CD4-positive, alpha-beta memory T cell (primary cell): ENCODE data around the gene PLA2G4B. TPM values are rescaled to one million over a fixed set of nuclear protein-coding genes. Genes with fewer than 3 reads are reported as not detected.

Experiments used
- CTCF ChIA-PET: fragments of 350-600 bp; sonication (Branson Sonifier 250); formaldehyde crosslinking; loops from one replicate; lab custom pipeline; 2021; ENCODE audit warnings: inconsistent platforms; ENCODE audit not compliant: partially characterized antibody; lab: Charles Lee
- POLR2A ChIA-PET: fragments of 350-600 bp; sonication (Branson Sonifier 250); formaldehyde crosslinking; loops from one replicate; lab custom pipeline; 2021; ENCODE audit not compliant: partially characterized antibody; lab: Charles Lee
- DNase-seq, 5 donors: peaks; one replicate each; pipeline versions ENCODE4 v3.0.0 to v3.0.0-alpha.2; 2020 to 2022; ENCODE audit warnings: mixed read lengths in 1 of 5
- H3K27ac ChIP-seq: one replicate; pipeline ENCODE4 v1.7.0; 2013; ENCODE audit warnings: low read depth, low read length
- H3K27me3 ChIP-seq: 2 replicates; pipeline ENCODE4 v1.7.0; 2013; ENCODE audit warnings: mild to moderate bottlenecking, low read length, moderate library complexity; ENCODE audit not compliant: insufficient read depth
- H3K36me3 ChIP-seq: 2 replicates; pipeline ENCODE4 v1.7.0; 2013; ENCODE audit warnings: mild to moderate bottlenecking, low read length, moderate library complexity; ENCODE audit not compliant: insufficient read depth
- H3K4me1 ChIP-seq: 2 replicates; pipeline ENCODE4 v1.7.0; 2013; ENCODE audit warnings: mild to moderate bottlenecking, low read length, moderate library complexity; ENCODE audit not compliant: insufficient read depth
- H3K4me3 ChIP-seq, 2 donors: one replicate each; pipeline ENCODE4 v1.7.0; 2013; ENCODE audit warnings: low read length in 2 of 2, mild to moderate bottlenecking in 1 of 2
- H3K9me3 ChIP-seq, 2 donors: one replicate each; pipeline ENCODE4 v1.7.0; 2013; ENCODE audit warnings: low read length in 2 of 2, control low read depth in 1 of 2; ENCODE audit not compliant: control insufficient read depth in 1 of 2
- H3K27ac Mint-ChIP-seq, 7 donors: one replicate each; pipeline ENCODE4 v1.8.0; 2020 to 2021; ENCODE audit warnings: mixed read lengths in 7 of 7, mild to moderate bottlenecking in 6 of 7, inconsistent platforms in 3 of 7, moderate library complexity in 3 of 7
- H3K27me3 Mint-ChIP-seq, 2 donors: one replicate each; pipeline ENCODE4 v1.8.0; 2020 to 2021; ENCODE audit warnings: mixed read lengths in 2 of 2
- H3K36me3 Mint-ChIP-seq, 2 donors: one replicate each; pipeline ENCODE4 v1.8.0; 2020 to 2021; ENCODE audit warnings: mixed read lengths in 2 of 2, inconsistent platforms in 1 of 2, mild to moderate bottlenecking in 1 of 2
- H3K4me1 Mint-ChIP-seq, 4 donors: one replicate each; pipeline ENCODE4 v1.8.0; 2020 to 2021; ENCODE audit warnings: mixed read lengths in 4 of 4, mild to moderate bottlenecking in 1 of 4
- H3K4me3 Mint-ChIP-seq, 8 donors: one replicate each; pipeline ENCODE4 v1.8.0; 2020 to 2021; ENCODE audit warnings: mixed read lengths in 8 of 8, mild to moderate bottlenecking in 7 of 8, moderate library complexity in 6 of 8, inconsistent platforms in 3 of 8
- H3K9me3 Mint-ChIP-seq, 8 donors: one replicate each; pipeline ENCODE4 v1.8.0; 2020 to 2021; ENCODE audit warnings: mixed read lengths in 8 of 8, mild to moderate bottlenecking in 5 of 8, inconsistent platforms in 3 of 8, moderate library complexity in 1 of 8
- intact Hi-C: fragments of 100-400 bp; cut with micrococcal nuclease; formaldehyde crosslinking; loops from one replicate; pipeline ENCODE4 v1.15.1; 2023
- polyA plus RNA-seq, 2 donors: library from polyadenylated mRNA; unstranded; fragments of 300-500 nt; fragmentation: Illumina TruSeq; gene quantifications; one replicate each; pipeline ENCODE4 v1.2.3, GENCODE V29; 2021
- total RNA-seq, 2 experiments: library from RNA; stranded (reverse); gene quantifications; one replicate each; pipeline ENCODE4 v1.2.3, GENCODE V29; 2021

Gene PLA2G4B
- total and polyA plus RNA-seq, 4 experiments from 2014 or later = 1.5 to 64.9 (median 33.7) TPM

GRCh38 chr15:41832208-41832607, 6.4 kb upstream of the PLA2G4B start:
- Mint-ChIP-seq H3K36me3 (peaks cover 5 to 40% of the 10 kb centered on the region in 2 donors), H3K4me1 (peaks cover 34 to 71% (median 53%) of the 10 kb centered on the region in 4 donors), H3K27ac (peak overlapping the region in 4 of 7 donors; percentile 29 to 77 (median 56)), H3K9me3 (no peaks in the 10 kb centered on the region), H3K4me3 (peak overlapping the region in 3 of 8 donors; percentile 31 to 87 (median 45)), H3K27me3 (no peaks in the 10 kb centered on the region)
- no peak overlapping the region for H3K4me3 ChIP-seq
- H3K36me3 ChIP-seq = peaks cover 4% of the 10 kb centered on the region
- H3K27me3 ChIP-seq = no peaks in the 10 kb centered on the region
- CTCF ChIA-PET = interaction anchor here (1.0 to 1.5 kb wide), 8 partner anchors 13 to 105 kb away, joined by 3 to 16 read pairs (median 4); partner anchors contain the start of gene MAPKBP1
- H3K27ac ChIP-seq = no peak overlapping the region
- POLR2A ChIA-PET = interaction anchor here (0.7 to 2.1 kb wide), 10 partner anchors 11 to 140 kb away, joined by 3 to 6 read pairs (median 3); partner anchors contain the start of gene EHD4
- DNase-seq = no peak
- H3K4me1 ChIP-seq = peaks cover 48% of the 10 kb centered on the region
- H3K9me3 ChIP-seq = no peaks in the 10 kb centered on the region
- intact Hi-C loops = loop anchor here (1.0 kb wide), 1 partner anchor 105 kb away; no protein-coding TSS in a partner anchor

DNA sequence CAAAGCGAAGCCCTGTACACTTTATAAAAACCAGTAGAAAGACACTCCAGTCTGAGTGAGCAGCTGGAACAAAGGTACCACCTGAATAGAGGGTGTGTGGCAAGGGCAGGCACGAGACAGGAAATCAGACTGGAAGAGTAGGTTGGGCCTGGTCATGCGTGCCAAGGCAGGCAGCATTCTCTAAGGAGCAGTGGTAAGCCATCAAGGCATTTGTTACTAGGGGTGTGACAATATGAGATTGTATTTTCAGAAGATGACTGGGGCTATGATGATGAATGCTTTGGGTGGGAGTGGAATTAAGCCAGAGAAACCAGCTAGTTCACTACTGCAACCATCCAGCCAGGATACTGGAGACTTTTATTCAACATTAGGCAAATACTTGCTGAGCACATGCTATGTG, 5.8 kb upstream of the PLA2G4B start:
- H3K4me3 ChIP-seq = no peak overlapping the region
- H3K4me1 Mint-ChIP-seq = peaks cover 32 to 71% (median 52%) of the 10 kb centered on the region in 4 donors
- DNase-seq = peak in 2 of 5 donors; percentile 12 to 13
- no peaks in the 10 kb centered on the region for H3K9me3 Mint-ChIP-seq
- H3K27ac ChIP-seq = no peak overlapping the region
- intact Hi-C loops = loop anchor here (1.0 kb wide), 1 partner anchor 104 kb away; no protein-coding TSS in a partner anchor
- POLR2A ChIA-PET = interaction anchor here (1.0 to 2.1 kb wide), 4 partner anchors 10 to 102 kb away, joined by 3 to 6 read pairs (median 4); no protein-coding TSS in a partner anchor
- peaks cover 4% of the 10 kb centered on the region for H3K36me3 ChIP-seq
- CTCF ChIA-PET = interaction anchor here (0.8 to 1.3 kb wide), 2 partner anchors 15 to 72 kb away, joined by 3 read pairs; no protein-coding TSS in a partner anchor
- H3K9me3 ChIP-seq = no peaks in the 10 kb centered on the region
- no peaks in the 10 kb centered on the region for H3K27me3 Mint-ChIP-seq
- peak overlapping the region in 5 of 8 donors; percentile 1 to 57 (median 18) for H3K4me3 Mint-ChIP-seq
- H3K4me1 ChIP-seq = peaks cover 48% of the 10 kb centered on the region
- no peaks in the 10 kb centered on the region for H3K27me3 ChIP-seq
- H3K27ac Mint-ChIP-seq = peak overlapping the region; percentile 0 to 84 (median 72)
- H3K36me3 Mint-ChIP-seq = peaks cover 5 to 38% of the 10 kb centered on the region in 2 donors

GRCh38 chr15:41834096-41834495, 4.6 kb upstream of the PLA2G4B start:
- Histone ChIP-seq H3K36me3 (peaks cover 4% of the 10 kb centered on the region), H3K9me3 (no peaks in the 10 kb centered on the region), H3K27ac (no peak overlapping the region), H3K4me3 (no peak overlapping the region), H3K4me1 (peaks cover 41% of the 10 kb centered on the region), H3K27me3 (no peaks in the 10 kb centered on the region)
- Mint-ChIP-seq H3K9me3 (no peaks in the 10 kb centered on the region), H3K4me1 (peaks cover 27 to 63% (median 44%) of the 10 kb centered on the region in 4 donors), H3K36me3 (peaks cover 5 to 31% of the 10 kb centered on the region in 2 donors), H3K27me3 (no peaks in the 10 kb centered on the region), H3K27ac (no peak overlapping the region), H3K4me3 (no peak overlapping the region)
- POLR2A ChIA-PET = no interaction called here
- no peak for DNase-seq
- CTCF ChIA-PET = interaction anchor here (1.1 kb wide), 1 partner anchor 22 kb away, joined by 3 read pairs; no protein-coding TSS in a partner anchor
- intact Hi-C loops = no loop called here

GRCh38 chr15:41836073-41836472, 2.6 kb upstream of the PLA2G4B start:
- H3K4me1 ChIP-seq = peaks cover 21% of the 10 kb centered on the region
- intact Hi-C loops = no loop called here
- H3K4me1 Mint-ChIP-seq = peaks cover 22 to 43% (median 31%) of the 10 kb centered on the region in 4 donors
- H3K9me3 Mint-ChIP-seq = no peaks in the 10 kb centered on the region
- H3K36me3 ChIP-seq = no peaks in the 10 kb centered on the region
- no peak overlapping the region for H3K4me3 Mint-ChIP-seq
- peaks cover 5 to 35% of the 10 kb centered on the region in 2 donors for H3K36me3 Mint-ChIP-seq
- POLR2A ChIA-PET = no interaction called here
- H3K27ac Mint-ChIP-seq = no peak overlapping the region
- CTCF ChIA-PET = no interaction called here
- no peak overlapping the region for H3K4me3 ChIP-seq
- DNase-seq = peak in 1 of 5 donors; percentile 7
- H3K27me3 Mint-ChIP-seq = no peaks in the 10 kb centered on the region
- H3K27me3 ChIP-seq = no peaks in the 10 kb centered on the region
- no peaks in the 10 kb centered on the region for H3K9me3 ChIP-seq
- no peak overlapping the region for H3K27ac ChIP-seq

- CTCF ChIA-PET = interaction anchor here (1.2 kb wide), 1 partner anchor 68 kb away, joined by 5 read pairs; no protein-coding TSS in a partner anchor
- peaks cover 13% of the 10 kb centered on the region for H3K4me1 ChIP-seq
- Mint-ChIP-seq H3K9me3 (no peaks in the 10 kb centered on the region), H3K4me3 (no peak overlapping the region), H3K4me1 (peaks cover 16 to 35% (median 24%) of the 10 kb centered on the region in 4 donors), H3K27me3 (no peaks in the 10 kb centered on the region), H3K36me3 (peaks cover 5 to 36% of the 10 kb centered on the region in 2 donors), H3K27ac (peak overlapping the region in 1 of 7 donors; percentile 29)
- no peaks in the 10 kb centered on the region for H3K9me3 ChIP-seq
- no peaks in the 10 kb centered on the region for H3K27me3 ChIP-seq
- H3K36me3 ChIP-seq = peaks cover 5% of the 10 kb centered on the region
- intact Hi-C loops = no loop called here
- POLR2A ChIA-PET = no interaction called here
- no peak overlapping the region for H3K4me3 ChIP-seq
- DNase-seq = no peak
- H3K27ac ChIP-seq = no peak overlapping the region
Measured at GRCh38 chr15:41836713-41837454, 1.8 kb upstream of the PLA2G4B start.

GRCh38 chr15:41839781-41840491, 1.3 kb downstream of the PLA2G4B start:
- Histone ChIP-seq H3K4me1 (no peaks in the 10 kb centered on the region), H3K27ac (no peak overlapping the region), H3K36me3 (peaks cover 13% of the 10 kb centered on the region), H3K4me3 (no peak overlapping the region), H3K27me3 (no peaks in the 10 kb centered on the region), H3K9me3 (no peaks in the 10 kb centered on the region)
- ChIA-PET CTCF (no interaction called here), POLR2A (no interaction called here)
- no peak overlapping the region for H3K4me3 Mint-ChIP-seq
- intact Hi-C loops = no loop called here
- H3K27me3 Mint-ChIP-seq = no peaks in the 10 kb centered on the region
- no peak for DNase-seq
- H3K4me1 Mint-ChIP-seq = peaks cover 0 to 6% (median 2%) of the 10 kb centered on the region in 4 donors
- no peaks in the 10 kb centered on the region for H3K9me3 Mint-ChIP-seq
- H3K36me3 Mint-ChIP-seq = peaks cover 0 to 26% of the 10 kb centered on the region in 2 donors
- peak overlapping the region in 1 of 7 donors; percentile 47 for H3K27ac Mint-ChIP-seq
